ENCODE results near the gene KRT15. TPM values are rescaled to one million over a fixed set of nuclear protein-coding genes. Genes with fewer than 3 reads are reported as not detected.
"Not testable (repeated sequence)": the region's sequence is repeated elsewhere in the genome, so short reads cannot be mapped to it uniquely, and the experiment has no call there.

Gene KRT15
- polyA plus RNA-seq, 4 donors = 0.72 to 3.1 (median 1.6) TPM

DNA sequence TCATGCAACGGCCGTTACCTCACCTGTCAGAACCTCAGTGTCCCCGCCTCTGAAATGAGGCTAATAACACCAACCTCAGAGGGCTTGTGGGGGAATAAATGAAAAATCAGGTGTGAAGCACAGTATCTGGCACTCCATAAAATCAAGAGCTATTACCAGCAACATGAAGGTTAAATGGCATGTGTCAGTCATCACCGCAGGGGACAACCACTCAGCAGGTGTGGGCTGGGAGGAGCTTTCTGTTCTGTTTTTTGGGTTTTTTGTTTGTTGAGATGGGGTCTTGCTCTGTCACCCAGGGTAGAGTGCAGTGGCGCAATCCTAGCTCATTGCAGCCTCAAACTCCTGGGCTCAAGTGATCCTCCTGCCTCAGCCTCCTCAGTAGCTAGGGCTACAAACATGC is 26.2 kb upstream of the KRT15 start:
- no peak for DNase-seq (ENCODE audit: low read depth in 4 of 4, low spot score in 3 of 4)

GRCh38 chr17:41544491-41544892 is 25.8 kb upstream of the KRT15 start:
- DNase-seq (ENCODE audit: low read depth in 4 of 4, low spot score in 3 of 4) = no peak

- DNase-seq (ENCODE audit: low read depth in 4 of 4, low spot score in 3 of 4) = not testable (repeated sequence)
These were observed 24.1 kb upstream of the KRT15 start for GRCh38 chr17:41542786-41543185.

- DNase-seq (ENCODE audit: low read depth in 4 of 4, low spot score in 3 of 4) = no peak
These were observed 23.7 kb upstream of the KRT15 start for GRCh38 chr17:41542357-41542756.

DNA sequence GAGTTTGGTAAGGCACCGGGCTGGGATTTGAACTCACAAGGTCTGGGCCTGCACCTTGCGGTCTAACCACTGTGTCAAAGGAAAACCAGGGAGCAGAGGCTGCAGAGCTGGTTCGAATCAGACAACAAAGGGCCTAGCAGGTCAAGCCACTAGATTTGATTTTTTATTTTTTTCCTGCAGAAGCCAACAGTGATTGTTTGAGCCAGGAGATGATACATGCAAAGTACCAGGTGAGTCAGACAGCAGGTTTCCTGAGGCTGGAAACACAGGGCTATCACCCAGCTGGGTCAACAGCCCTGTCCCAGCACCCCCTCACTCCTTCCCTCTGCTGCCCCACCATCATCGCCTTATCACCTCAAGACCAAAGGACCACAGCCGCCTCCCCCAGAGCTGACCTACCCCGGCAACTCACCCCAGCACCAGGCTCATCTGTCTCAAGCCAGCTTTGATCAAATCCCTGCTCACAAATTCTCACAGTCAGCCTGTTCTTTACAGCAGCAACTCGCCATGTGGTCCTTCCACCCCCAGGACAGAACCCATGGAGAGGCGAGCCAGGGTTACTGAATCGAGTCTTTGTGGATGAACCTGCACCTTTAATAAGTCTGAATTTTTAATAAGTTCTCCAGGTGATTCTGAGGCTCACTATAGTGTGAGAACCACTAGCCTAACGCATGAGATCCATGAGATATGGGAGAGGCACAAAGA is 22.4 kb upstream of the KRT15 start:
- no peak for DNase-seq (ENCODE audit: low read depth in 4 of 4, low spot score in 3 of 4)

DNA sequence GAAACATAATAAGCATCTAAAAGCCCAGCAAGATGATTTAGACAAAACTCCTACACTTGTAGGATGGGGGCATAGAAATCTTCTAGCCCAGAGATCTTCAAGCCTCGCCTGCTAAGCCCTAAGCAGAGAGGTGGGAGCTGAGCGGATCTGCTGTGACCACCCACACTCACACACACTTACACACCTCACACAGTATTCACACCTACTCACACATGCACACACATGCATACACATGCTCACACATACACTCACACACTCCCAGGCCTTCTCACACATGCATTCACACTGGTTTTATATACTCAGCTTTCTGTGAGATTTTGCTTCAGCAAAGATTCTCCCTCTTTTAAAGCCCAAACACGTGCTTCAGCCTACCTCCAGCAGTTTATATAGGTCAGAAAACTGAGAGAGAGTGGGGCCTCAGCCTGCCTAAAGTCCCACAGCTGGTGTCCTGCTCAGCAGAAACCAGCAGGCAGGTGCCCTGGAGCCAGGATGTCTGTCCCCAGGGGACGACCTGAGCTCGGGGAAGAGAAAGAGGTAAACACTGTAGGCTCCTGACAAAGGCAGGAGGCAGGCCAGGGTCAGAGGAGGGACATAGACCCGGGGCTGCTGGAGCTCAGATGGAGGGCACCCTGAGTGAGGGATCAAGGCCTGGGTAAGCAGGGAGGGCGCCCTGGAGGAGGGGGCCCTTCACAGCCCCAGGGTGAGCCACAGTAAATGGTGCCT is 21.4 kb upstream of the KRT15 start:
- DNase-seq (ENCODE audit: low read depth in 4 of 4, low spot score in 3 of 4) = no peak

GRCh38 chr17:41539071-41539492 is 20.4 kb upstream of the KRT15 start:
- no peak for DNase-seq (ENCODE audit: low read depth in 4 of 4, low spot score in 3 of 4)

- DNase-seq (ENCODE audit: low read depth in 4 of 4, low spot score in 3 of 4) = no peak
These were observed 19.9 kb upstream of the KRT15 start for GRCh38 chr17:41538565-41538991.

DNA sequence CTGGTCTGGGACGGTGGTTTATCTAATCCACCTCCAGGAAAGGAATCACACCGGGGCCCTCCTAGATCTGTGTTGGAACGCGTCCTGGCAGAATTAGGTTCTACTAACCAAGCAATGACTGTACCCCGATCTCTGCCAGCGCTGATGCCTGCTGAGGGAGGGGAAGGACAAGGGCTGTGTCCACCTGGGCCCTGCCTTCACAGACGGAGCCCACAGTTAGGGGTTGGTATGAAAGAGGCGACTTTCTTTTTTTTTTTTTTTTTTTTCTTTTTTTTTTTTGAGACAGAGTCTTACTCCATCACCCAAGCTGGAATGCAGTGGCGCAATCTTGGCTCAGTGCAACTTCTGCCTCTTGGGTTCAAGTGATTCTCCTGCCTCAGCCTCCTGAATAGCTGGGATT is 19.3 kb upstream of the KRT15 start:
- no peak for DNase-seq (ENCODE audit: low read depth in 4 of 4, low spot score in 3 of 4)

DNA sequence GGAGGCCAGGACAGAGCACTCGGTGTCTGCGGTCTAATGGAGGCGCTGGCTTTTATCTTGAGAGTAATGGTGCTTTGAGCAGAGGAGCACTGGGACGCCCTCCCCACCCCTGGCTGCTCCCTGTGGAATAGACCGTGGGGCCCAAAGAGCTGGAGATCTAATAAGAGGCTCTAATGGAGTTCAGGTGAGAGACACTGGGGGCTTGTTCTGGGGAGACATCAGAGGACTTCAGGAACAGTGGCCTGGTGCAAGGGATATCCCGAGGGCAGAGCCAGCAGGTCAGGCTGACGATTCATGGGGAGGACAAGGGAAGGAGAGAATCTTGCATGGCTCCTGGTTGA is 18.9 kb upstream of the KRT15 start:
- no peak for DNase-seq (ENCODE audit: low read depth in 4 of 4, low spot score in 3 of 4)

- no peak for DNase-seq (ENCODE audit: low read depth in 4 of 4, low spot score in 3 of 4)
These were observed 18.3 kb upstream of the KRT15 start for GRCh38 chr17:41536741-41537613.

GRCh38 chr17:41535764-41536481 is 17.2 kb upstream of the KRT15 start:
- no peak for DNase-seq (ENCODE audit: low read depth in 4 of 4, low spot score in 3 of 4)

DNA sequence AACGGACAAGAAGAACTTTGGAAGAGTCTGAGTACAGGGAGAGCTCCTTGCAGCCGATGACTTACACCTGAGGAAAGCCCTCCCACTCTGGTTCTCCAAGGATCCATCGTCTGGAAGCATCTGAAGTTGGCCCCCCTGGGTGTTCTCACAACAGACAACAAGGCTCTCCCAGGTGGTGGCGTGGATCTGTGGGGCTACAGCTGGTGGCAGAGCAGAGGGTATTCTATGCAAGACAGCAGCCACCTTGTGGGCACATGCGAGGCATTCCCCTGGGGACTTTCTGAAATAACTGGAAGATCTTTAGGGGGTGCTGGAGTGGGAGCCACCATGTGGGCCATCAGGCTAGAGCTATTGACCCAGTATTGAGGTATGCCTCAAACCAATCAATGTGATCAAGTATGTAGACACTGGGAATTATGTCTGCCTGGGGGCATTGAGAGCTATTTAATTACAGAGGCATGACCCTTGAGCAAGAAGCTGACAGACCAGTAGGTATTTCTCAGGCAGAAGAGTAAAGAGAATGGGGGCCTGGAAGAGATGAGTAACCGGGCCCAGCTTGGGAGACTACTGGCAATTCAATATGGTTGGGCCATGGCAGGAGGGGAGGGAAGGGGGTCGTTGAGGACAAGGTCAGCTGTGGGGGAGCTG is 16.3 kb upstream of the KRT15 start:
- DNase-seq (ENCODE audit: low read depth in 4 of 4, low spot score in 3 of 4) = no peak

DNA sequence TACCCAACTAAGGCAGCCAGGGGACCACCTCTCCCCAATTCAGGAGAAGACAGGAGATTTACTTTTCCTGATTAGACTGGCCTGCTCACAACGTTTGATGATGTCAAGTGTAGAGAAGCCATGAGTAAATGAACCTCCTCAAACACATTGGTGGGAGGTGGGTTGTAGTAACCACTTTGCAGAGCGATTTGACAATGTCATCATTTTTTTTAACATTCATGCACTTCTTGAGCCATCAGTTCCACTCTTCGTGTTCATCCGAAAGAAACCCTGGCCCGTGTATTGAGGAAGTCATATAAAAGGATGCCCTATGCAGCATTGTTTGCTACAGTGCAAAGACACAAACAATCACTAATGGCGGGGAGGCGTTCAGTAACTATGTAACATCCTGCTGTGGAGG is 14.9 kb upstream of the KRT15 start:
- DNase-seq (ENCODE audit: low read depth in 4 of 4, low spot score in 3 of 4) = no peak

- DNase-seq (ENCODE audit: low read depth in 4 of 4, low spot score in 3 of 4) = no peak
These were observed 14.4 kb upstream of the KRT15 start for GRCh38 chr17:41532947-41533570.

DNA sequence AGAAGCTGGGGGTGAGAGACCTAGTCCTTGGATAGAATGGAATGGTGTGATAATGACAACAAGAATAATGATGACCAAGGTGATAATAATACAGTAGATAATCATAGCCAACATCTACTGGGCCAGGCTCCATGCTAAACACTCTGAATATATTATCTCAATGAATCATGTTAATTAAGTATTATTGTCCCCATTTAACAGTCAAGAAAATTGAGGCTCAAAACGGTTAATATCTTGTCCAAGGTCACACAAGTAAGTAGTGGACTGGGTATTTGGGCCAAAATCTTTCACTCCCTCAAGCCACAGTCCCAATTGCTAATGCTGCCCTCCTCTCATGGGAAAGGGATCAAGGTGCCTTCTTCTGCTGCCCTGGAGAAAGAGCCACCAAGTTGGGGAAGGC is 13.3 kb upstream of the KRT15 start:
- DNase-seq (ENCODE audit: low read depth in 4 of 4, low spot score in 3 of 4) = no peak

- no peak for DNase-seq (ENCODE audit: low read depth in 4 of 4, low spot score in 3 of 4)
These were observed 11.7 kb upstream of the KRT15 start for GRCh38 chr17:41530062-41531048.

GRCh38 chr17:41529491-41529915 is 10.8 kb upstream of the KRT15 start:
- DNase-seq (ENCODE audit: low read depth in 4 of 4, low spot score in 3 of 4) = no peak

DNA sequence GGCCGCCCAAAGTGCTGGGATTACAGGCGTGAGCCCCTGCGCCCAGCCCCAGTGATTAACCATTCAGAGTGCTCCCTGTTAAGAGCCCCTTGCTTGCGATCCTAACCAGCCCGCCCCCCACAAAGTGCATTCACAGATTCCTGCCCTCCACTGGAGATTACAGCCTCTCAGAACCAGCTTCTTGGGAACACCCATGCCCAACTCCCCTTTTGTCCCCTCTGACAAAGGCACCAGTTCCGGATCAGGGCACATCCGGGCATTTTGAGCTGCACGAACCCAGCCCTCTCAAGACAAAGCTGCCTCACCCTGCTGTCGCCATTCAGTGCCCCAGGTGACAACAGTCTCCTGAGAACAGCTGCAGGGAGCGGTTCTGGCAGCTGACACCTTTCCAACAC is 10.3 kb upstream of the KRT15 start:
- no peak for DNase-seq (ENCODE audit: low read depth in 4 of 4, low spot score in 3 of 4)
